CD4-positive, alpha-beta T cell treated with Interleukin-17A for 1 hour (primary cell): ENCODE data around the gene EGR1.

Experiments
- DNase-seq: peaks from one replicate; pipeline ENCODE4 v3.0.0-alpha.2; 2020

Gene EGR1

GRCh38 chr5:138515556-138516245, 50.4 kb downstream of the EGR1 start:
- DNase-seq, result no peak

GRCh38 chr5:138517437-138517836, 52.2 kb downstream of the EGR1 start:
- DNase-seq, result no peak
